Measurements from ENCODE around the gene ATRNL1. TPM values are rescaled to one million over a fixed set of nuclear protein-coding genes. Genes with fewer than 3 reads are reported as not detected.
"Not testable (repeated sequence)": the region's sequence is repeated elsewhere in the genome, so short reads cannot be mapped to it uniquely, and the experiment has no call there.

ATRNL1 gene
- total and polyA plus RNA-seq, 4 donors, result 11.7 to 180 (median 38.5) TPM

DNA sequence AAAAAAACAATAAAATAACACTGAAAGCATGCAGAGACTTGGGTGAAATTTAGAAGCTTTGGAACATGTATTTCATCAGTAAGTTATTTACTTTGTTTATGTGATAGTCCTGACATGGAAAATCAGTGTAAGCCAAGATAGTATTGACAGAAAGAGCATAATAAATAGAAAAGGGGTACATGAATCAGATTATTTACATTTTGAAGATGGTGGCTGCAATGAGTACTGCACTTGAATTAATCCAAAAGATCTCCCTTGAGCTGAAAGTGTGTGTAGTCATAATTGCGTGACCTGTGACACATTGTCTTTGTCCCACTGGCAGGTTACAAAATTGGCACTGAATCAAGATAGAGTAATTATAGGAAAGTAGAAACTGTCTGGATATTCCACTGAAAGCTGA is 617.0 kb downstream of the ATRNL1 start:
- no peak overlapping the region for H3K27ac ChIP-seq (ENCODE audit: low read depth, low read length)
- H3K9me3 ChIP-seq (ENCODE audit: control insufficient read depth, insufficient read depth, low read length), result no peaks in the 10 kb centered on the region
- H3K4me3 ChIP-seq (ENCODE audit: low read depth, low read length), result no peak overlapping the region
- 80% methylated on average over 1 of the region's 1 CpG for WGBS (ENCODE audit: insufficient coverage)
- no peaks in the 10 kb centered on the region for H3K4me1 ChIP-seq (ENCODE audit: control insufficient read depth, insufficient read depth, low read length)
- no peaks in the 10 kb centered on the region for H3K27me3 ChIP-seq (ENCODE audit: control insufficient read depth, insufficient read depth, low read length)
- DNase-seq (ENCODE audit: low read depth in 4 of 6, low spot score in 6 of 6), result no peak
- H3K36me3 ChIP-seq (ENCODE audit: control insufficient read depth, insufficient read depth, low read length), result no peaks in the 10 kb centered on the region

- no peak for DNase-seq (ENCODE audit: low read depth in 4 of 6, low spot score in 6 of 6)
- H3K4me3 ChIP-seq (ENCODE audit: low read depth, low read length), result no peak overlapping the region
- H3K9me3 ChIP-seq (ENCODE audit: control insufficient read depth, insufficient read depth, low read length), result no peaks in the 10 kb centered on the region
- H3K4me1 ChIP-seq (ENCODE audit: control insufficient read depth, insufficient read depth, low read length), result no peaks in the 10 kb centered on the region
- no peaks in the 10 kb centered on the region for H3K36me3 ChIP-seq (ENCODE audit: control insufficient read depth, insufficient read depth, low read length)
- H3K27me3 ChIP-seq (ENCODE audit: control insufficient read depth, insufficient read depth, low read length), result no peaks in the 10 kb centered on the region
- H3K27ac ChIP-seq (ENCODE audit: low read depth, low read length), result no peak overlapping the region
- WGBS (ENCODE audit: insufficient coverage), result 83% methylated on average over 1 of the region's 1 CpG
Measured at GRCh38 chr10:115711306-115711705, 618.1 kb downstream of the ATRNL1 start.

DNA sequence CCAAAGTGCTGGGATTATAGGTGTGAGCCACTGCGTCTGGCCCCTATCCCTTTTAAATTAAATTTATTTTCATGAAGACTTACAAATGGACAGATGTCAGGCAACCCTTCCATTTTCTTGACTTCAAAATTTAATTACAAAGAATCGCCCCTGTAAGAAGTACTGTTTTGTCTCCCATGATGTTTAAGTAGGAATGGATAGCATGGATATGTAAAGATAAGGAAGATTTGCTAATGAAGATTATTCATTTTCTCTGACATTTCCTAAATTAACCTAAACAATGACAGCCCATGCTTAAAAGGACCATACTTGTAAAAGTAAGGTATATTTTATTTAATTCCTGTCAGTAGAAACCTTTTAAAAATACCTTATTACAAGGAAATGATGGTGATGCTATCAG is 627.0 kb downstream of the ATRNL1 start:
- H3K9me3 ChIP-seq (ENCODE audit: control insufficient read depth, insufficient read depth, low read length), result no peaks in the 10 kb centered on the region
- WGBS (ENCODE audit: insufficient coverage), result no CpG with 5 or more reads among the region's 2 CpGs
- no peak overlapping the region for H3K4me3 ChIP-seq (ENCODE audit: low read depth, low read length)

DNA sequence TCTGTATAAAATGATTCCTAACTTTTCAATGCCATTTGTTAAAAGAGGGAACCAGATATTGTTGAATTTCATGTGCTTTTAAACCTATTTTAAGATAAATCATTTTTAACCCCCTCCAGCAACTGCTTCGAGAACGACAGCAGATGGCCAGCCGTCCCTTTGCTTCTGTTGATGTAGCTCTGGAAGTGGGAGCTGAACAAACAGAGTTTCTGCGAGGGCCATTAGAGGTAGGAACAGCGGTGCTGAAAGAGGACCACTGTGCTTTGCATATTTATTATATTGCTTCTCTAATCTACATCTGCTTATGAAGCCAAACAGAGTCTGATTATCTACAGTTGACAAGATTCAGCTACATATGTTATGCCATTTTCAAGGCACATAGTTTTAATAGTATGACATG is 634.0 kb downstream of the ATRNL1 start:
- H3K4me3 ChIP-seq (ENCODE audit: low read depth, low read length), result no peak overlapping the region
- no peaks in the 10 kb centered on the region for H3K4me1 ChIP-seq (ENCODE audit: control insufficient read depth, insufficient read depth, low read length)
- WGBS (ENCODE audit: insufficient coverage), result 90% methylated on average over 2 of the region's 5 CpGs
- no peak overlapping the region for H3K27ac ChIP-seq (ENCODE audit: low read depth, low read length)
- no peaks in the 10 kb centered on the region for H3K27me3 ChIP-seq (ENCODE audit: control insufficient read depth, insufficient read depth, low read length)
- H3K36me3 ChIP-seq (ENCODE audit: control insufficient read depth, insufficient read depth, low read length), result no peaks in the 10 kb centered on the region
- H3K9me3 ChIP-seq (ENCODE audit: control insufficient read depth, insufficient read depth, low read length), result no peaks in the 10 kb centered on the region
- peak in 2 of 6 donors; percentile 1 to 30 for DNase-seq (ENCODE audit: low read depth in 4 of 6, low spot score in 6 of 6)

More for the DNA sequence above, 627.0 kb downstream of the ATRNL1 start:
- no peaks in the 10 kb centered on the region for H3K36me3 ChIP-seq (ENCODE audit: control insufficient read depth, insufficient read depth, low read length)
- no peaks in the 10 kb centered on the region for H3K4me1 ChIP-seq (ENCODE audit: control insufficient read depth, insufficient read depth, low read length)
- no peaks in the 10 kb centered on the region for H3K27me3 ChIP-seq (ENCODE audit: control insufficient read depth, insufficient read depth, low read length)
- H3K27ac ChIP-seq (ENCODE audit: low read depth, low read length), result no peak overlapping the region
- DNase-seq (ENCODE audit: low read depth in 4 of 6, low spot score in 6 of 6), result no peak

DNA sequence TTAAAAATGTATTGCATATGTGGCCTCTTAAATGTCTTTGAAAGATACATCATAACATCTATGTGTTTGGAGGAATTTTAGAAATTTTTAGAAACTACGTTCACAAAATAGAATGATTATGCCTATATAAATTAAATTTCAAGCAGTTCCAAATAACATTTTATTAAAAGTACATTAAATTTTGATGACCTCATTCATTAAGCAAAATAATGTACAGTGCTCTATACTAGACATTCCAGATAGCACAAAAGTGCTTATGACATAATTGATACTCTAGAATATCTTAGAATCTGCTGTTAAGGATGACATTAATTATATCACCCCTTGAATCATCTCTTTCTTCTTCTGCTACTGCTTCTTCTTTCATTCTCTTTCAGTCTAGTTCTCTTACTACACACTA is 650.9 kb downstream of the ATRNL1 start:
- H3K27ac ChIP-seq (ENCODE audit: low read depth, low read length), result no peak overlapping the region
- no CpG with 5 or more reads among the region's 1 CpG for WGBS (ENCODE audit: insufficient coverage)

GRCh38 chr10:115745943-115746342 is 652.8 kb downstream of the ATRNL1 start:
- Histone ChIP-seq H3K36me3 (ENCODE audit: control insufficient read depth, insufficient read depth, low read length) (no peaks in the 10 kb centered on the region), H3K4me3 (ENCODE audit: low read depth, low read length) (no peak overlapping the region), H3K27ac (ENCODE audit: low read depth, low read length) (no peak overlapping the region), H3K9me3 (ENCODE audit: control insufficient read depth, insufficient read depth, low read length) (no peaks in the 10 kb centered on the region), H3K4me1 (ENCODE audit: control insufficient read depth, insufficient read depth, low read length) (no peaks in the 10 kb centered on the region), H3K27me3 (ENCODE audit: control insufficient read depth, insufficient read depth, low read length) (no peaks in the 10 kb centered on the region)
- no peak for DNase-seq (ENCODE audit: low read depth in 4 of 6, low spot score in 6 of 6)
- no CpG with 5 or more reads among the region's 2 CpGs for WGBS (ENCODE audit: insufficient coverage)

More for the DNA sequence above, 650.9 kb downstream of the ATRNL1 start:
- H3K9me3 ChIP-seq (ENCODE audit: control insufficient read depth, insufficient read depth, low read length), result no peaks in the 10 kb centered on the region
- no peak for DNase-seq (ENCODE audit: low read depth in 4 of 6, low spot score in 6 of 6)
- H3K4me1 ChIP-seq (ENCODE audit: control insufficient read depth, insufficient read depth, low read length), result no peaks in the 10 kb centered on the region
- no peak overlapping the region for H3K4me3 ChIP-seq (ENCODE audit: low read depth, low read length)
- no peaks in the 10 kb centered on the region for H3K27me3 ChIP-seq (ENCODE audit: control insufficient read depth, insufficient read depth, low read length)
- H3K36me3 ChIP-seq (ENCODE audit: control insufficient read depth, insufficient read depth, low read length), result no peaks in the 10 kb centered on the region

- 100% methylated on average over 1 of the region's 2 CpGs for WGBS (ENCODE audit: insufficient coverage)
- H3K27me3 ChIP-seq (ENCODE audit: control insufficient read depth, insufficient read depth, low read length), result no peaks in the 10 kb centered on the region
- H3K4me1 ChIP-seq (ENCODE audit: control insufficient read depth, insufficient read depth, low read length), result no peaks in the 10 kb centered on the region
- no peak for DNase-seq (ENCODE audit: low read depth in 4 of 6, low spot score in 6 of 6)
- no peaks in the 10 kb centered on the region for H3K9me3 ChIP-seq (ENCODE audit: control insufficient read depth, insufficient read depth, low read length)
- H3K36me3 ChIP-seq (ENCODE audit: control insufficient read depth, insufficient read depth, low read length), result no peaks in the 10 kb centered on the region
- H3K27ac ChIP-seq (ENCODE audit: low read depth, low read length), result no peak overlapping the region
- H3K4me3 ChIP-seq (ENCODE audit: low read depth, low read length), result no peak overlapping the region
Measured at GRCh38 chr10:115747811-115748210, 654.6 kb downstream of the ATRNL1 start.

GRCh38 chr10:115758488-115758887 is 665.3 kb downstream of the ATRNL1 start:
- not testable (repeated sequence) for H3K27me3 ChIP-seq (ENCODE audit: control insufficient read depth, insufficient read depth, low read length); DNase-seq (ENCODE audit: low read depth in 4 of 6, low spot score in 6 of 6); H3K4me3 ChIP-seq (ENCODE audit: low read depth, low read length); H3K27ac ChIP-seq (ENCODE audit: low read depth, low read length); H3K36me3 ChIP-seq (ENCODE audit: control insufficient read depth, insufficient read depth, low read length); H3K4me1 ChIP-seq (ENCODE audit: control insufficient read depth, insufficient read depth, low read length); H3K9me3 ChIP-seq (ENCODE audit: control insufficient read depth, insufficient read depth, low read length)
- 61% methylated on average over 4 of the region's 8 CpGs for WGBS (ENCODE audit: insufficient coverage)

- no peaks in the 10 kb centered on the region for H3K36me3 ChIP-seq (ENCODE audit: control insufficient read depth, insufficient read depth, low read length)
- no peaks in the 10 kb centered on the region for H3K9me3 ChIP-seq (ENCODE audit: control insufficient read depth, insufficient read depth, low read length)
- H3K4me3 ChIP-seq (ENCODE audit: low read depth, low read length), result no peak overlapping the region
- no peak for DNase-seq (ENCODE audit: low read depth in 4 of 6, low spot score in 6 of 6)
- no CpG with 5 or more reads among the region's 1 CpG for WGBS (ENCODE audit: insufficient coverage)
- H3K4me1 ChIP-seq (ENCODE audit: control insufficient read depth, insufficient read depth, low read length), result no peaks in the 10 kb centered on the region
- no peak overlapping the region for H3K27ac ChIP-seq (ENCODE audit: low read depth, low read length)
- no peaks in the 10 kb centered on the region for H3K27me3 ChIP-seq (ENCODE audit: control insufficient read depth, insufficient read depth, low read length)
Measured at GRCh38 chr10:115760131-115760530, 667.0 kb downstream of the ATRNL1 start.

- no peak overlapping the region for H3K27ac ChIP-seq (ENCODE audit: low read depth, low read length)
- DNase-seq (ENCODE audit: low read depth in 4 of 6, low spot score in 6 of 6), result no peak
Measured at GRCh38 chr10:115761166-115761565, 668.0 kb downstream of the ATRNL1 start.

More at GRCh38 chr10:115761166-115761565, 668.0 kb downstream of the ATRNL1 start:
- H3K4me3 ChIP-seq (ENCODE audit: low read depth, low read length), result no peak overlapping the region
- no peaks in the 10 kb centered on the region for H3K36me3 ChIP-seq (ENCODE audit: control insufficient read depth, insufficient read depth, low read length)
- no CpG with 5 or more reads among the region's 2 CpGs for WGBS (ENCODE audit: insufficient coverage)
- H3K27me3 ChIP-seq (ENCODE audit: control insufficient read depth, insufficient read depth, low read length), result no peaks in the 10 kb centered on the region
- no peaks in the 10 kb centered on the region for H3K9me3 ChIP-seq (ENCODE audit: control insufficient read depth, insufficient read depth, low read length)
- H3K4me1 ChIP-seq (ENCODE audit: control insufficient read depth, insufficient read depth, low read length), result no peaks in the 10 kb centered on the region

All from spinal cord (tissue), 10 donors.